Amniotic epithelial cell (primary cell): ENCODE results near the gene GPX3.

ENCODE experiments used
- DNase-seq: peaks from one replicate; pipeline ENCODE4 v3.0.0-alpha.2; 2010; ENCODE audit warnings: low read depth

Gene GPX3

GRCh38 chr5:151020304-151021110 lies at the start of gene GPX3:
TSS of gene GPX3 (plus strand) at chr5:151020591. CDS start at chr5:151020655, 64 bp downstream.
- DNase-seq, result peak; percentile 15

GRCh38 chr5:150978590-150978989 lies 41.8 kb upstream of the GPX3 start:
- DNase-seq, result no peak

- no peak for DNase-seq
Measured at GRCh38 chr5:150987746-150988145, 32.6 kb upstream of the GPX3 start.

- DNase-seq, result peak; percentile 2
Measured at GRCh38 chr5:150989695-150990094, 30.7 kb upstream of the GPX3 start.

- no peak for DNase-seq
Measured at GRCh38 chr5:150992705-150993104, 27.7 kb upstream of the GPX3 start.

GRCh38 chr5:150993422-150993821 lies 27.0 kb upstream of the GPX3 start:
- DNase-seq, result no peak

- DNase-seq, result no peak
Measured at GRCh38 chr5:150993826-150994412, 26.5 kb upstream of the GPX3 start.

- no peak for DNase-seq
Measured at GRCh38 chr5:150999704-151000442, 20.5 kb upstream of the GPX3 start.

GRCh38 chr5:151001436-151001835 lies 19.0 kb upstream of the GPX3 start:
- no peak for DNase-seq

GRCh38 chr5:151002250-151002649 lies 18.1 kb upstream of the GPX3 start:
- peak; percentile 21 for DNase-seq

- DNase-seq, result no peak
Measured at GRCh38 chr5:151002681-151003502, 17.5 kb upstream of the GPX3 start.

GRCh38 chr5:151003503-151003860 lies 16.9 kb upstream of the GPX3 start:
- no peak for DNase-seq

- DNase-seq, result no peak
Measured at GRCh38 chr5:151004499-151004898, 15.9 kb upstream of the GPX3 start.

- peak; percentile 33 for DNase-seq
Measured at GRCh38 chr5:151005187-151005949, 15.0 kb upstream of the GPX3 start.

GRCh38 chr5:151005950-151006576 lies 14.3 kb upstream of the GPX3 start:
- DNase-seq, result peak; percentile 40

- no peak for DNase-seq
Measured at GRCh38 chr5:151006704-151007334, 13.6 kb upstream of the GPX3 start.

GRCh38 chr5:151007430-151008209 lies 12.8 kb upstream of the GPX3 start:
- no peak for DNase-seq

GRCh38 chr5:151008210-151008491 lies 12.2 kb upstream of the GPX3 start:
- DNase-seq, result no peak

- DNase-seq, result no peak
Measured at GRCh38 chr5:151008906-151009305, 11.5 kb upstream of the GPX3 start.

- DNase-seq, result no peak
Measured at GRCh38 chr5:151012862-151013261, 7.5 kb upstream of the GPX3 start.
